NB4 (cell line): ENCODE data around the gene ADAP1.

ENCODE experiments used
- CTCF ChIP-seq: IDR thresholded peaks from one replicate; pipeline ENCODE4 v1.5.1; 2012; ENCODE audit warnings: low read depth, low read length
- POLR2A ChIP-seq: IDR thresholded peaks from 2 replicates; pipeline ENCODE4 v1.6.1; 2011; ENCODE audit warnings: mild to moderate bottlenecking; ENCODE audit not compliant: insufficient read length; ENCODE audit errors: extremely low read depth

GRCh38 chr7:999149-999879, 44.8 kb upstream of the ADAP1 start:
- TF ChIP-seq CTCF (no peak), POLR2A (no peak)
